ENCODE results near the gene TES.

DNA sequence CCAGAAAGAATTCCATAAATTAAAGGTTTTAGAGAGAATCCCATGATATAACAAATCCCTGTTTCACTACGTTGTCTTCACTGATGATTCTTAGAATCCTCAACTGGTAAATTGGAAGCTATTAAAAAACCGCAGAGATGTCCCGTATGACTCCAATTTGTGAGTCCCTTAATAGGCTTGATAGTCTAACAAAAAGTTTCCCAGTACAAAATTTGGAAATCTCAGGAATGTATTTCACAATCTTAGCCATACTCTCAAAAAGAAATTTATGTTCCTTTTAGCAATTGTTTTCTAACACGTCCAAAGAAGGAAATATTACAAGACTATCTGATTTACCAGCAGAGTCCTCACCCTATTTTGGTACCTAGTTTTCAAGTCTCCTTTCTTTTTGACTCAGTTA lies 2.5 kb downstream of the TES start:
- TF ChIP-seq, protein P1, sequence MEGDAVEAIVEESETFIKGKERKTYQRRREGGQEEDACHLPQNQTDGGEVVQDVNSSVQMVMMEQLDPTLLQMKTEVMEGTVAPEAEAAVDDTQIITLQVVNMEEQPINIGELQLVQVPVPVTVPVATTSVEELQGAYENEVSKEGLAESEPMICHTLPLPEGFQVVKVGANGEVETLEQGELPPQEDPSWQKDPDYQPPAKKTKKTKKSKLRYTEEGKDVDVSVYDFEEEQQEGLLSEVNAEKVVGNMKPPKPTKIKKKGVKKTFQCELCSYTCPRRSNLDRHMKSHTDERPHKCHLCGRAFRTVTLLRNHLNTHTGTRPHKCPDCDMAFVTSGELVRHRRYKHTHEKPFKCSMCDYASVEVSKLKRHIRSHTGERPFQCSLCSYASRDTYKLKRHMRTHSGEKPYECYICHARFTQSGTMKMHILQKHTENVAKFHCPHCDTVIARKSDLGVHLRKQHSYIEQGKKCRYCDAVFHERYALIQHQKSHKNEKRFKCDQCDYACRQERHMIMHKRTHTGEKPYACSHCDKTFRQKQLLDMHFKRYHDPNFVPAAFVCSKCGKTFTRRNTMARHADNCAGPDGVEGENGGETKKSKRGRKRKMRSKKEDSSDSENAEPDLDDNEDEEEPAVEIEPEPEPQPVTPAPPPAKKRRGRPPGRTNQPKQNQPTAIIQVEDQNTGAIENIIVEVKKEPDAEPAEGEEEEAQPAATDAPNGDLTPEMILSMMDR (IDR thresholded peaks at IDR 0.05; ENCODE audit: poor library complexity, severe bottlenecking) = no peak
- TF ChIP-seq, protein P2, sequence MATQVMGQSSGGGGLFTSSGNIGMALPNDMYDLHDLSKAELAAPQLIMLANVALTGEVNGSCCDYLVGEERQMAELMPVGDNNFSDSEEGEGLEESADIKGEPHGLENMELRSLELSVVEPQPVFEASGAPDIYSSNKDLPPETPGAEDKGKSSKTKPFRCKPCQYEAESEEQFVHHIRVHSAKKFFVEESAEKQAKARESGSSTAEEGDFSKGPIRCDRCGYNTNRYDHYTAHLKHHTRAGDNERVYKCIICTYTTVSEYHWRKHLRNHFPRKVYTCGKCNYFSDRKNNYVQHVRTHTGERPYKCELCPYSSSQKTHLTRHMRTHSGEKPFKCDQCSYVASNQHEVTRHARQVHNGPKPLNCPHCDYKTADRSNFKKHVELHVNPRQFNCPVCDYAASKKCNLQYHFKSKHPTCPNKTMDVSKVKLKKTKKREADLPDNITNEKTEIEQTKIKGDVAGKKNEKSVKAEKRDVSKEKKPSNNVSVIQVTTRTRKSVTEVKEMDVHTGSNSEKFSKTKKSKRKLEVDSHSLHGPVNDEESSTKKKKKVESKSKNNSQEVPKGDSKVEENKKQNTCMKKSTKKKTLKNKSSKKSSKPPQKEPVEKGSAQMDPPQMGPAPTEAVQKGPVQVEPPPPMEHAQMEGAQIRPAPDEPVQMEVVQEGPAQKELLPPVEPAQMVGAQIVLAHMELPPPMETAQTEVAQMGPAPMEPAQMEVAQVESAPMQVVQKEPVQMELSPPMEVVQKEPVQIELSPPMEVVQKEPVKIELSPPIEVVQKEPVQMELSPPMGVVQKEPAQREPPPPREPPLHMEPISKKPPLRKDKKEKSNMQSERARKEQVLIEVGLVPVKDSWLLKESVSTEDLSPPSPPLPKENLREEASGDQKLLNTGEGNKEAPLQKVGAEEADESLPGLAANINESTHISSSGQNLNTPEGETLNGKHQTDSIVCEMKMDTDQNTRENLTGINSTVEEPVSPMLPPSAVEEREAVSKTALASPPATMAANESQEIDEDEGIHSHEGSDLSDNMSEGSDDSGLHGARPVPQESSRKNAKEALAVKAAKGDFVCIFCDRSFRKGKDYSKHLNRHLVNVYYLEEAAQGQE (IDR thresholded peaks at IDR 0.05; ENCODE audit: borderline replicate concordance) = no peak
- TF ChIP-seq EZH2 (IDR thresholded peaks at IDR 0.05; ENCODE audit: borderline replicate concordance, insufficient read depth, low read length, poor library complexity, severe bottlenecking) = no peak

All from neural cell (in vitro differentiated cells).